ENCODE measurements around the gene ACTN4.

Gene ACTN4

GRCh38 chr19:38676878-38677646 is 29.6 kb downstream of the ACTN4 start:
- in situ Hi-C loops (cut with HindIII; ENCODE audit: low sequenced_read_pairs) = no loop called here

- in situ Hi-C loops (cut with HindIII; ENCODE audit: low sequenced_read_pairs) = no loop called here
Measured at GRCh38 chr19:38678217-38678890, 30.9 kb downstream of the ACTN4 start.

GRCh38 chr19:38678891-38679494 is 31.5 kb downstream of the ACTN4 start:
- in situ Hi-C loops (cut with HindIII; ENCODE audit: low sequenced_read_pairs) = no loop called here

- in situ Hi-C loops (cut with HindIII; ENCODE audit: low sequenced_read_pairs) = no loop called here
Measured at GRCh38 chr19:38679839-38680238, 32.4 kb downstream of the ACTN4 start.

GRCh38 chr19:38682195-38682867 is 34.9 kb downstream of the ACTN4 start:
- in situ Hi-C loops (cut with HindIII; ENCODE audit: low sequenced_read_pairs) = no loop called here

GRCh38 chr19:38682872-38683392 is 35.5 kb downstream of the ACTN4 start:
- in situ Hi-C loops (cut with HindIII; ENCODE audit: low sequenced_read_pairs) = no loop called here

- in situ Hi-C loops (cut with HindIII; ENCODE audit: low sequenced_read_pairs) = no loop called here
Measured at GRCh38 chr19:38683393-38684077, 36.1 kb downstream of the ACTN4 start.

GRCh38 chr19:38684078-38684861 is 36.8 kb downstream of the ACTN4 start:
- in situ Hi-C loops (cut with HindIII; ENCODE audit: low sequenced_read_pairs) = no loop called here

GRCh38 chr19:38684862-38685665 is 37.6 kb downstream of the ACTN4 start:
- in situ Hi-C loops (cut with HindIII; ENCODE audit: low sequenced_read_pairs) = no loop called here

- in situ Hi-C loops (cut with HindIII; ENCODE audit: low sequenced_read_pairs) = no loop called here
Measured at GRCh38 chr19:38685666-38686529, 38.4 kb downstream of the ACTN4 start.

- in situ Hi-C loops (cut with HindIII; ENCODE audit: low sequenced_read_pairs) = no loop called here
Measured at GRCh38 chr19:38686530-38686888, 39.1 kb downstream of the ACTN4 start.

- in situ Hi-C loops (cut with HindIII; ENCODE audit: low sequenced_read_pairs) = no loop called here
Measured at GRCh38 chr19:38687837-38688378, 40.5 kb downstream of the ACTN4 start.

GRCh38 chr19:38690146-38690545 is 42.7 kb downstream of the ACTN4 start:
- in situ Hi-C loops (cut with HindIII; ENCODE audit: low sequenced_read_pairs) = no loop called here

- in situ Hi-C loops (cut with HindIII; ENCODE audit: low sequenced_read_pairs) = no loop called here
Measured at GRCh38 chr19:38690832-38691231, 43.4 kb downstream of the ACTN4 start.

- in situ Hi-C loops (cut with HindIII; ENCODE audit: low sequenced_read_pairs) = no loop called here
Measured at GRCh38 chr19:38691938-38692457, 44.5 kb downstream of the ACTN4 start.

GRCh38 chr19:38692458-38693379 is 45.3 kb downstream of the ACTN4 start:
- in situ Hi-C loops (cut with HindIII; ENCODE audit: low sequenced_read_pairs) = no loop called here

Data from endothelial cell of hepatic sinusoid (primary cell).